ENCODE results near the gene FGD4.

The FGD4 gene

GRCh38 chr12:32574585-32574984, 175.2 kb downstream of the FGD4 start:
- Histone ChIP-seq H3K27ac (replicated peaks; ENCODE audit: low read length) (no peak overlapping the region), H3K4me3 (ENCODE audit: low read length in 2 of 2) (no peak overlapping the region), H2BK5ac (ENCODE audit: low read length) (no peak overlapping the region), H2BK12ac (ENCODE audit: low read length) (no peak overlapping the region), H4K8ac (ENCODE audit: low read depth, low read length) (no peak overlapping the region), H3K4me2 (ENCODE audit: insufficient read depth, low read length, poor library complexity, severe bottlenecking) (no peak overlapping the region), H3K9me3 (replicated peaks in 1 of 2; ENCODE audit: control insufficient read depth in 2 of 2, insufficient read depth in 1 of 2, low read depth in 1 of 2, low read length in 2 of 2) (peaks cover 2 to 31% of the 10 kb centered on the region in 2 donors), H2BK15ac (ENCODE audit: low read length) (no peak overlapping the region), H3K27me3 (ENCODE audit: control insufficient read depth in 3 of 3, insufficient read depth in 3 of 3, low read depth in 1 of 3, low read length in 3 of 3) (no peaks in the 10 kb centered on the region), H4K91ac (ENCODE audit: low read depth, low read length, poor library complexity) (no peak overlapping the region), H3K9ac (ENCODE audit: low read depth, low read length, poor library complexity) (no peak overlapping the region), H3K23ac (ENCODE audit: low read depth, low read length, poor library complexity) (no peak overlapping the region), H2AFZ (ENCODE audit: low read length) (no peak overlapping the region), H2AK5ac (ENCODE audit: low read depth, low read length) (no peak overlapping the region), H3K79me1 (ENCODE audit: low read depth, low read length) (peaks cover 6% of the 10 kb centered on the region), H3K36me3 (replicated peaks in 1 of 2; ENCODE audit: control insufficient read depth in 2 of 2, insufficient read depth in 2 of 2, low read length in 2 of 2) (peaks cover 9 to 70% of the 10 kb centered on the region in 2 donors), H2BK120ac (ENCODE audit: low read depth, low read length) (no peak overlapping the region), H3K4me1 (ENCODE audit: control insufficient read depth in 2 of 2, insufficient read depth in 1 of 2, low read depth in 1 of 2, low read length in 2 of 2) (peaks cover 0 to 1% of the 10 kb centered on the region in 2 donors), H3K4ac (ENCODE audit: low read length) (no peak overlapping the region), H3K14ac (ENCODE audit: low read length) (no peak overlapping the region), H3K18ac (ENCODE audit: low read length) (no peak overlapping the region)
- no peak for DNase-seq (ENCODE audit: low spot score)
- no CpG with 5 or more reads among the region's 1 CpG for WGBS, 2 donors (ENCODE audit: extremely low coverage in 2 of 2, insufficient read length in 2 of 2, insufficient replicate concordance in 1 of 2)

GRCh38 chr12:32577328-32577727, 178.0 kb downstream of the FGD4 start:
- Histone ChIP-seq H3K14ac (ENCODE audit: low read length) (no peak overlapping the region), H4K91ac (ENCODE audit: low read depth, low read length, poor library complexity) (no peak overlapping the region), H3K23ac (ENCODE audit: low read depth, low read length, poor library complexity) (no peak overlapping the region), H4K8ac (ENCODE audit: low read depth, low read length) (no peak overlapping the region), H3K36me3 (replicated peaks in 1 of 2; ENCODE audit: control insufficient read depth in 2 of 2, insufficient read depth in 2 of 2, low read length in 2 of 2) (peaks cover 14 to 83% of the 10 kb centered on the region in 2 donors), H3K79me1 (ENCODE audit: low read depth, low read length) (peaks cover 6% of the 10 kb centered on the region), H3K4ac (ENCODE audit: low read length) (no peak overlapping the region), H2BK12ac (ENCODE audit: low read length) (no peak overlapping the region), H2BK5ac (ENCODE audit: low read length) (no peak overlapping the region), H2AK5ac (ENCODE audit: low read depth, low read length) (no peak overlapping the region), H3K4me3 (ENCODE audit: low read length in 2 of 2) (no peak overlapping the region), H3K9ac (ENCODE audit: low read depth, low read length, poor library complexity) (no peak overlapping the region), H2BK15ac (ENCODE audit: low read length) (no peak overlapping the region), H3K9me3 (replicated peaks in 1 of 2; ENCODE audit: control insufficient read depth in 2 of 2, insufficient read depth in 1 of 2, low read depth in 1 of 2, low read length in 2 of 2) (peaks cover 2 to 35% of the 10 kb centered on the region in 2 donors), H2BK120ac (ENCODE audit: low read depth, low read length) (no peak overlapping the region), H3K4me1 (ENCODE audit: control insufficient read depth in 2 of 2, insufficient read depth in 1 of 2, low read depth in 1 of 2, low read length in 2 of 2) (no peaks in the 10 kb centered on the region), H3K27ac (replicated peaks; ENCODE audit: low read length) (no peak overlapping the region), H3K18ac (ENCODE audit: low read length) (no peak overlapping the region), H3K4me2 (ENCODE audit: insufficient read depth, low read length, poor library complexity, severe bottlenecking) (no peak overlapping the region), H2AFZ (ENCODE audit: low read length) (no peak overlapping the region), H3K27me3 (ENCODE audit: control insufficient read depth in 3 of 3, insufficient read depth in 3 of 3, low read depth in 1 of 3, low read length in 3 of 3) (no peaks in the 10 kb centered on the region)
- WGBS, 2 donors (ENCODE audit: extremely low coverage in 2 of 2, insufficient read length in 2 of 2, insufficient replicate concordance in 1 of 2) = no CpG with 5 or more reads among the region's 2 CpGs
- no peak for DNase-seq (ENCODE audit: low spot score)

GRCh38 chr12:32583534-32583933, 184.2 kb downstream of the FGD4 start:
- Histone ChIP-seq H3K18ac (ENCODE audit: low read length) (no peak overlapping the region), H3K4me1 (ENCODE audit: control insufficient read depth in 2 of 2, insufficient read depth in 1 of 2, low read depth in 1 of 2, low read length in 2 of 2) (peaks cover 0 to 1% of the 10 kb centered on the region in 2 donors), H3K79me1 (ENCODE audit: low read depth, low read length) (peaks cover 5% of the 10 kb centered on the region), H3K4me2 (ENCODE audit: insufficient read depth, low read length, poor library complexity, severe bottlenecking) (no peak overlapping the region), H3K9ac (ENCODE audit: low read depth, low read length, poor library complexity) (no peak overlapping the region), H3K14ac (ENCODE audit: low read length) (no peak overlapping the region), H4K8ac (ENCODE audit: low read depth, low read length) (no peak overlapping the region), H2AFZ (ENCODE audit: low read length) (no peak overlapping the region), H3K4ac (ENCODE audit: low read length) (no peak overlapping the region), H3K27me3 (ENCODE audit: control insufficient read depth in 3 of 3, insufficient read depth in 3 of 3, low read depth in 1 of 3, low read length in 3 of 3) (no peaks in the 10 kb centered on the region), H3K4me3 (ENCODE audit: low read length in 2 of 2) (no peak overlapping the region), H2BK15ac (ENCODE audit: low read length) (no peak overlapping the region), H4K91ac (ENCODE audit: low read depth, low read length, poor library complexity) (no peak overlapping the region), H2AK5ac (ENCODE audit: low read depth, low read length) (no peak overlapping the region), H3K23ac (ENCODE audit: low read depth, low read length, poor library complexity) (no peak overlapping the region), H2BK12ac (ENCODE audit: low read length) (no peak overlapping the region), H3K27ac (replicated peaks; ENCODE audit: low read length) (no peak overlapping the region), H3K36me3 (replicated peaks in 1 of 2; ENCODE audit: control insufficient read depth in 2 of 2, insufficient read depth in 2 of 2, low read length in 2 of 2) (peaks cover 13 to 91% of the 10 kb centered on the region in 2 donors), H3K9me3 (replicated peaks in 1 of 2; ENCODE audit: control insufficient read depth in 2 of 2, insufficient read depth in 1 of 2, low read depth in 1 of 2, low read length in 2 of 2) (peaks cover 0 to 3% of the 10 kb centered on the region in 2 donors), H2BK5ac (ENCODE audit: low read length) (no peak overlapping the region), H2BK120ac (ENCODE audit: low read depth, low read length) (no peak overlapping the region)
- no CpG with 5 or more reads among the region's 1 CpG for whole genome bisulfite sequencing, 2 donors (ENCODE audit: extremely low coverage in 2 of 2, insufficient read length in 2 of 2, insufficient replicate concordance in 1 of 2)
- no peak for DNase-seq (ENCODE audit: low spot score)

GRCh38 chr12:32585680-32586079, 186.3 kb downstream of the FGD4 start:
- H3K27me3 ChIP-seq (ENCODE audit: control insufficient read depth in 3 of 3, insufficient read depth in 3 of 3, low read depth in 1 of 3, low read length in 3 of 3) = no peaks in the 10 kb centered on the region

More at GRCh38 chr12:32585680-32586079, 186.3 kb downstream of the FGD4 start:
- H3K36me3 ChIP-seq (replicated peaks in 1 of 2; ENCODE audit: control insufficient read depth in 2 of 2, insufficient read depth in 2 of 2, low read length in 2 of 2) = peaks cover 11 to 92% of the 10 kb centered on the region in 2 donors
- H3K4me2 ChIP-seq (ENCODE audit: insufficient read depth, low read length, poor library complexity, severe bottlenecking) = no peak overlapping the region
- H4K8ac ChIP-seq (ENCODE audit: low read depth, low read length) = no peak overlapping the region
- no peak overlapping the region for H3K4me3 ChIP-seq (ENCODE audit: low read length in 2 of 2)
- no peak overlapping the region for H3K4ac ChIP-seq (ENCODE audit: low read length)
- H2BK120ac ChIP-seq (ENCODE audit: low read depth, low read length) = no peak overlapping the region
- H3K18ac ChIP-seq (ENCODE audit: low read length) = no peak overlapping the region
- no peak overlapping the region for H2AFZ ChIP-seq (ENCODE audit: low read length)
- no peak for DNase-seq (ENCODE audit: low spot score)
- no peak overlapping the region for H2BK15ac ChIP-seq (ENCODE audit: low read length)
- no peak overlapping the region for H3K27ac ChIP-seq (replicated peaks; ENCODE audit: low read length)
- H3K9ac ChIP-seq (ENCODE audit: low read depth, low read length, poor library complexity) = peak overlapping the region; percentile 36
- no peak overlapping the region for H2AK5ac ChIP-seq (ENCODE audit: low read depth, low read length)
- no peaks in the 10 kb centered on the region for H3K9me3 ChIP-seq (replicated peaks in 1 of 2; ENCODE audit: control insufficient read depth in 2 of 2, insufficient read depth in 1 of 2, low read depth in 1 of 2, low read length in 2 of 2)
- H3K4me1 ChIP-seq (ENCODE audit: control insufficient read depth in 2 of 2, insufficient read depth in 1 of 2, low read depth in 1 of 2, low read length in 2 of 2) = peaks cover 0 to 1% of the 10 kb centered on the region in 2 donors
- no peak overlapping the region for H3K14ac ChIP-seq (ENCODE audit: low read length)
- peaks cover 2% of the 10 kb centered on the region for H3K79me1 ChIP-seq (ENCODE audit: low read depth, low read length)
- no CpG with 5 or more reads among the region's 5 CpGs for WGBS, 2 donors (ENCODE audit: extremely low coverage in 2 of 2, insufficient read length in 2 of 2, insufficient replicate concordance in 1 of 2)
- H4K91ac ChIP-seq (ENCODE audit: low read depth, low read length, poor library complexity) = no peak overlapping the region
- H3K23ac ChIP-seq (ENCODE audit: low read depth, low read length, poor library complexity) = no peak overlapping the region
- no peak overlapping the region for H2BK5ac ChIP-seq (ENCODE audit: low read length)
- H2BK12ac ChIP-seq (ENCODE audit: low read length) = no peak overlapping the region

All from neuronal stem cell (in vitro differentiated cells).